ENCODE results near the gene DGKZ. TPM values are rescaled to one million over a fixed set of nuclear protein-coding genes. Genes with fewer than 3 reads are reported as not detected.
A peak's percentile ranks its signal among the peaks of the same experiment; 100 is the strongest.
"Not testable (repeated sequence)": the region's sequence is repeated elsewhere in the genome, so short reads cannot be mapped to it uniquely, and the experiment has no call there.

DGKZ gene
- total RNA-seq, 1 experiment from 2014 or later = 14.8 TPM

DNA sequence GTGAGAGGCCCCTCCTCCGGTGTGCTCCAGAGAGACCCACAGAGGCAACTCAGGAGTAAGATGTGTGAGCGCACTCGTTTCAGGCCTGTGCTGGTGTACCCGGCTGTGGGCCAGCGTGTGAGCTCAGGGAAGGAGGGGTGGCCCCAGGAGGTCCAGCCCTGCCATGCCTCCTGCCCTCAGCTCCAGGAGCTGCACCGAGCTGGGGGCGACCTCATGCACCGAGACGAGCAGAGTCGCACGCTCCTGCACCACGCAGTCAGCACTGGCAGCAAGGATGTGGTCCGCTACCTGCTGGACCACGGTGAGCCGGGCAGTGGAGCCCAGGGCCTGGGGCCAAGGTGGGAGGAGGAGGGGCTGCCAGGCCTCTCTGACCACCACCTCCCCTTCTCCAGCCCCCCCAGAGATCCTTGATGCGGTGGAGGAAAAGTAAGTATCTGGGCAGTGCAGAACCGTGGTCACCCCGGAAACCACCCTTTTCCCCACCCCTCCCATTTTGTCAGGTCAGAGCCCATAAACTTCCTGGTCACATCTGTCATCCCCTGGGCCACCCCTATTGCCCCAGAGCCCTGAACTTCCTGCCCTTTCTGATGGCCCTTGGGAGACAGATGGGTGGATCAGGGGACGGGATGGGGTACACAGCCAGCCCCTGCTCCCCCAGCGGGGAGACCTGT lies 31.7 kb downstream of the DGKZ start:
- DNase-seq (ENCODE audit: extremely low read depth, low read depth) = no peak

- not testable (repeated sequence) for DNase-seq (ENCODE audit: extremely low read depth, low read depth)
Measured at GRCh38 chr11:46379482-46380293, 32.4 kb downstream of the DGKZ start.

- DNase-seq (ENCODE audit: extremely low read depth, low read depth) = no peak
Measured at GRCh38 chr11:46380340-46381047, 33.2 kb downstream of the DGKZ start.

DNA sequence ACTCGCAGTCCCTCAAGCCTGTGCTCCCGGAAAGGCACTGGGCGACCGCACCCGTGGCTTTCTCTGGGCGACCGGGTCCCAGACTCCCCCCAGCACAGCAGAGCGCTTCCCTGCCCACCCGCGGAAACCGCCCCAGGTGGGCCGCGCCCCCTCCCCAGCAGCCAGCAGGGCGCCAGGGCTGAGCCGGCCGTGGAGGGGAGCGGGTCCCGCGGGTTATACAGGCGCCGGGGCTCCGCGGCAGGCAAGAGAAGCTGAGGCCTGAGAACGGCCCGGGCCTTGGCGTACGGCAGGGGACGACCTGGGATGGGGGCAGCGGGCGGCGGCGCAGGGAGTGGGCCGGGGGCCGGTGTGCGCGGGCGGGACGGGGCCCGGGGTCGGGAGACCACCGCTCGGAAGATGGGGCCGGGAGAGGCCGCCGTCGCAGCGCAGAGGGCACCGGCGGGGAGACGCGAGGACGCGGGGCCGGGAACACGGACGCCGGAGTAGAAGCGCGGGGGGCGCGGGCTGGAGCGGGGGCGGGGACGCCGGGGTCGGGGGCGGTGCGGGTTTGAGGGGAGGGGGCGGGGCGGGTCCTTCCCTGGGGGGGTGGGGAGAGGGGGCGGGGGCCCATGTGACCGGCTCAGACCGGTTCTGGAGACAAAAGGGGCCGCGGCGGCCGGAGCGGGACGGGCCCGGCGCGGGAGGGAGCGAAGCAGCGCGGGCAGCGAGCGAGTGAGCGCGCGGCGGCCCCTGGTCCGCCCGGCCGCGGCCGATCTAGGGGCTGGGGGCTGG lies 34.0 kb downstream of the DGKZ start, which contains the start of gene MDK:
Gene MDK, plus strand, starts transcription at position 622 of the 771 bp plus-strand sequence. CDS start 389 bp downstream, outside the sequence.
- no peak for DNase-seq (ENCODE audit: extremely low read depth, low read depth)

GRCh38 chr11:46381819-46382645 lies 34.8 kb downstream of the DGKZ start:
- DNase-seq (ENCODE audit: extremely low read depth, low read depth) = no peak

DNA sequence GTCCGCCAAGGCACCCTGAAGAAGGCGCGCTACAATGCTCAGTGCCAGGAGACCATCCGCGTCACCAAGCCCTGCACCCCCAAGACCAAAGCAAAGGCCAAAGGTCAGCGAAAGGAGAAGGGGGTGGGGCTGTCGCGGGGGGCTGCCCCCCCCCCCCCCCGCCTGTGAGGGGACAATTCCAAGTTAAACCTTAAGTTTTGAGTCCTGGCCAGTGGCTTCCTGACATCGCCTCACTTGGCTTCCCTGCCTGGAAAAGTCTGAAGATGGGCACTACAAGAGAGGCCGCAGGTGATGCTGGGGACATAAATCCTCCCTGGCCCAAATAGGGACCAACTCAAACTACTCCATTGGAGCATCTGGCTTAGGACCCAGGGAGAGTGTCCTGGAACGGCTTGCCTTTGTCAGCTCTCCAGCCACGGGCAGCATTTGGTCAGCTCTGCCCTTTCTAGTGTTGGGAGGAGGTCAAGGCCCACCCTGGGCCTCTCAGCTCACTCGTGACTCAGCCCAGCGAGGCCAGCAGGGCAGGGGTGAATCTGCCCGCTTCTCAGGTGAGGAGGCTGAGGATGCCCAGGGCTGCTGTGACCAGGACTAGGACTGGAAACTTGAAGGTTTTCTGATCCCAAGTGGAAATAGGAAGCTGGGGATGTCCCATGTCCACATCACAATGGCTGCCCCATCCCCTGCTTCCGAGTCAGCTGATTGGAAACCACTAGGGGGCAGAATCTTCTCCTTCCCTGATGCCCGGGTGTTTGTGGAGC lies 35.6 kb downstream of the DGKZ start:
- no peak for DNase-seq (ENCODE audit: extremely low read depth, low read depth)

DNA sequence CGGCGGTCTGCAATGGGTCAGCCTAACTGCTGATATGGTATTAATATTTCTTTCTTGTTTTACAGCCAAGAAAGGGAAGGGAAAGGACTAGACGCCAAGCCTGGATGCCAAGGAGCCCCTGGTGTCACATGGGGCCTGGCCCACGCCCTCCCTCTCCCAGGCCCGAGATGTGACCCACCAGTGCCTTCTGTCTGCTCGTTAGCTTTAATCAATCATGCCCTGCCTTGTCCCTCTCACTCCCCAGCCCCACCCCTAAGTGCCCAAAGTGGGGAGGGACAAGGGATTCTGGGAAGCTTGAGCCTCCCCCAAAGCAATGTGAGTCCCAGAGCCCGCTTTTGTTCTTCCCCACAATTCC lies 36.1 kb downstream of the DGKZ start:
- no peak for DNase-seq (ENCODE audit: extremely low read depth, low read depth)

GRCh38 chr11:46383974-46384701 lies 36.9 kb downstream of the DGKZ start:
- DNase-seq (ENCODE audit: extremely low read depth, low read depth) = no peak

DNA sequence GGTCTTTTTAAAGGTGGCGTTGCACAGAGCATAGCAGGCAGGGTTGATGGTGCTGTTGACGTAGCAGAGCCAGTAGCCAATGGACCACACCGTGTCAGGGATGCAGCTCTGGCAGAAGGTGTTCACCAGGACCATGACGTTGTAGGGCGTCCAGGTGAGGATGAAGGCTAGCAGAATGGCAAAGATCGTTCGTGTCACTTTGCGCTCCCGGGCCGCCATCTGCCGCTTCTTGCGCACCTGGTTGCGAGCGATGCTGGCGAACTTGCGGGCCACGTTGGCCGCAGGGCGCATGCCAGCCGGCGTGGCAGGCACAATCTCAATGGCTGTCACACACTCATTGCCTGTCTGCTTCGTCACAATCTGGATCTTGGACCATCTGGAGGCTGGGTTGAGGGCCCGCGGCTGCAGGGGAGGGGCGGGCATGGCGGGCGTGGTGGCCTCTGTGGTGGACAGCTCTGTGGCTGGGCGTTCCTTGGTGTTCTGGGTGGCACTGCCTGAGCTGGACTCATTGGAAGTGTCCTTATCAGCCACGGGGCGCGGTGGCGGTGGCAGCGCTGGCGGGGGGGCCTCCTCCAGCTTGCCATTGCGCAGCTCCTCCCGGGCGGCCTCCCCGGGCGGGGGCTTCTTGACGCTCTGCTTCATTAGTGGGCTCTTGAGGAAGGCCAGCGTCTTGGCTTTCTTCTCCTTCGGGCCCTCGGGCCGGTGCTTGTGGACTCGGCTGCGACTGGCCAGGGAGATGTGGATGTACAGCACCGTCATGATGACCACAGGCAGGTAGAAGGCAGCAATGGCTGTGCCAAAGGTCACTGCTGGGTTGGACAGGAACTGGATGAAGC lies 38.1 kb downstream of the DGKZ start:
- no peak for DNase-seq (ENCODE audit: extremely low read depth, low read depth)

GRCh38 chr11:46386005-46386578 lies 38.8 kb downstream of the DGKZ start:
- no peak for DNase-seq (ENCODE audit: extremely low read depth, low read depth)

DNA sequence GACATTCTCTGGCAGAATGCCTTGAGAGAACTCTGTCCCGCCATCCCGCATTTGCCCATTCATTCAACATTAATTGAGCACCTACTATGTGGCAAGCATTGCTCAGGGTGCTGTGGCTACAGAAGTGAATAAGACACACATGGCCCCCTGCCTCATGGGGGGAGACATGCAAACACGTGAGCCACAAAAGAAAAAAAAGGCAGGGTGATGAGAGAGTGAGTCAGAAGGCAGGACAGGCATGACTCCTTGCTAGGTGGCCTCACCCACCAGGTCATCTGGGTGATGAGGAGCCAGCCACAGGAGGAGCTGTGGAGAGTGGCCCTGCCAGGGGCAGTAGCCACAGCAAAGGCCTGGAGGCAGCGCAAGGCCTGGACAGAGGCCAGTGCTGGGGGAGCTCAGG lies 39.4 kb downstream of the DGKZ start:
- DNase-seq (ENCODE audit: extremely low read depth, low read depth) = no peak

DNA sequence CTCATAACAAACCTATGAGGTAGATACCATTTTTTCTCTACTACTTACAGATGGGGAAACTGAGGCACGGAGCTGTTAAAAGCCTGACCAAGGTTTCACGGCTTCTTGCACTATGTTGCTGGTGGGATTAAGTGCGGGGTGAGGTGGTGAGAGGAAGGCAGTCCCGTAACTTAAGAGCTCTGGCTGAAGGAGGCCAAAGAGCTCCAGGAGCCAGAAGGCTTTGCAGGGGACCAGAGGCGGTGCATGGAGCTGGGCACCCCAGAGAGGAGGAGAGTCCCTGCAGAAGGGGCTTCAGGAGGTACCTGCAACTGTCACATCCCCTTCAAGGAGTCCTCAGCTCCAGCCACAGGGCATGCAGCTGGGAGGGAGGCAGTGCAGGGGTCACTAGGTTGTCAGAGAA lies 40.2 kb downstream of the DGKZ start:
- no peak for DNase-seq (ENCODE audit: extremely low read depth, low read depth)

- DNase-seq (ENCODE audit: extremely low read depth, low read depth) = no peak
Measured at GRCh38 chr11:46387919-46388618, 40.8 kb downstream of the DGKZ start.

DNA sequence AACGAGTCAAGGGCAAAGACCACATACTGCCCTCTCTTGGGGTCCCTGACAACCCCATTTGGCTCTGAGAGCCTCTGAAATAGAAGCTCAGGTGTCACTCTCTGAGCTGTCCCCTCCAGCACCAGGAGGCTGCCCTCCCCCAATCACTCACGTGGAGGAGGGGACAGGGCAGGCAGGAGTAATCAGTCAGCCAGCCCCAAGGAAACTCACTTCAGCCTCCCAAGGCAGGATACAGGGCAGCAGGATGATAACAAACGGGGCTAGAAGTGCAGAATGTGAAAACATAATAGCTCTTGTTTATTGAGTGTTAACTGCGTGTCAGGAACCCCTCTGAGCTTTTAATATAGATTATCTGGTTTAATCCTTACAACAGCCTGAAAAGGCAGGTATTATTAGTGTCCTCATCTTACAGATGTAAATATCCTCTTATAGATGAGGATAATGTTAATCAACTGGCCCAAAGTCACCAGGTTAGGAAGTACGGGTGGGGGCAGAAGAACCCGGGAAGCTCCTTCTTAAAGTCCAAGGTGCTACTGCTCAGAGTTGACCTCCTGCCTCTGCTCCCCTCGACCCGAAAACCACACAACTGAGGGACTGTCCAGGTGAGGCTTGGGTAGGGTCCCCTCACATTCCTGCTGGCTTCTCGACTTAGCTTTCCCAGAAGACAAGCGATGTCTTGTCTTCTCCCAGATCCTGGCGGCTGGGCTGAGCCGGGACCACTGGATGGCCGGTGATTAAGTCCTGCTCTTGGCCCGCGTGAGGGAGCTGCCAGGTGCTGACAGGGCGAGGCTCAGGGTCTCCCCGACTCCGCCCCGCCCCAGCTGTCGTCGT lies 41.6 kb downstream of the DGKZ start:
- no peak for DNase-seq (ENCODE audit: extremely low read depth, low read depth)

DNA sequence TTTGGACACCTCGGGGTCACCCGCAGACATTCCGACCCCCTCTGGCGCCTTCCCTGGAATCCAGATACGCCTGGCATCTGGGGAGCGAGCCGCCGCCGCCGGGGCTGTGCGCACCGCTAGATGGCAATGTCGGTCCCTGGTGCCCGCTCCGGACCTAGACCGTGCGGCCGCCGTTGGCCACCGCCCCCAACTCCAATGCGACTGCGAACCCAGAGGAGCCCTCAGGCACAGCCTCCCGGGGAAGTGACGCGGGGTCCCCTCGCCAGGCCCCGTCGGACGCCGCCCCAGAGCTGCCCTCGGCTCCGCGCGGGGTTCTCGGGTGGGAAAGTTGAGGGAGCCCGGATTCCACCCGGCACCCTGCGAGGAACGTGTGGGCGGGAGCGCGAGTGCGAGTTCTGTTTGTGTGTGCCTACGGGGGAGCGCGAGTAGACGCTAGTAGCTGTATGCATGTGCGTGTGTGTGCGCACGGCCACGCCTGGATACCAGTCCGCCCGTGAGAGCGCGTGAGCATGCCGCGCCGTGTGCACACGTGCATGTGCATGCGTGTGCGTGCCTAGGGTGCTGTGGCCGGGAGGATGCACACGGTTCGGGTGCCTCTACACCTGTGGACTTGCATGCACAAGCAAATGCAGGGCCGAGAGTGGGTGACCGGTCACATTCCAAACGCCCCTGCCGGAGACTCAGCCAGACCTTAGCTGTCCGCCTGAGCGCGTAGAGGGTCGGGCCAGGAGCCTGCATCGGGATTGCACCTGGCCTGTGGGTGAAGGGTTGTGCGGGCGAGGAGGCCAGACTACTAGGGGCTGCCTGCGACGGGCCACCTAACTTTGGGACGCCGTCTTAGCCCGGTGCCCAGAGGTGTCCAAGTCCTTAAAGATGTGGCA lies 42.4 kb downstream of the DGKZ start:
- peak; percentile 42 for DNase-seq (ENCODE audit: extremely low read depth, low read depth)
